B cell (primary cell): ENCODE results near the gene ZNF335. TPM values are rescaled to one million over a fixed set of nuclear protein-coding genes. Genes with fewer than 3 reads are reported as not detected.
"Not testable (repeated sequence)": the region's sequence is repeated elsewhere in the genome, so short reads cannot be mapped to it uniquely, and the experiment has no call there.

Experiments used
- ATAC-seq: fragments of 200-7000 bp; cut with Tn5 transposase; one replicate; pipeline ENCODE4 v1.10.0; 2021; ENCODE audit warnings: low read depth, mild to moderate bottlenecking, moderate number of reproducible peaks, moderate library complexity
- CTCF ChIA-PET: fragments of 350-600 bp; sonication (Branson Sonifier 250); formaldehyde crosslinking; loops from one replicate; lab custom pipeline; 2021; ENCODE audit warnings: antibody characterized with exemption, inconsistent platforms; lab: Charles Lee
- POLR2A ChIA-PET: fragments of 350-600 bp; sonication (Branson Sonifier 250); formaldehyde crosslinking; loops from one replicate; lab custom pipeline; 2021; ENCODE audit warnings: antibody characterized with exemption; lab: Charles Lee
- DNase-seq: peaks from one replicate; pipeline ENCODE4 v3.0.0; 2013
- H2AFZ ChIP-seq: 2 replicates; pipeline ENCODE4 v1.6.1; 2012; ENCODE audit warnings: mild to moderate bottlenecking, low read depth, low read length; ENCODE audit not compliant: insufficient read depth, poor library complexity, severe bottlenecking
- H3K27ac ChIP-seq, 2 donors: 1 replicate in 1 of 2; 2 replicates in 1 of 2; pipeline ENCODE4 v1.5.1; 2012 to 2013; ENCODE audit warnings: low read length in 2 of 2, mild to moderate bottlenecking in 2 of 2, moderate library complexity in 1 of 2
- H3K27me3 ChIP-seq, 4 experiments: fragments of 200-600 bp in 1 of 4; sonication (generic) in 1 of 4; replicated peaks in 1 of 4; 1 replicate in 2 of 4; 2 replicates in 2 of 4; pipeline versions ENCODE4 v1.6.1 to v1.7.0; 2013 to 2016; ENCODE audit warnings: low read length in 3 of 4, mild to moderate bottlenecking in 2 of 4, mixed read lengths in 1 of 4, moderate library complexity in 1 of 4; ENCODE audit not compliant: insufficient read depth in 4 of 4, control insufficient read depth in 3 of 4; ENCODE audit errors: control extremely low read depth in 1 of 4
- H3K36me3 ChIP-seq, 2 experiments: replicated peaks in 1 of 2; 1 replicate in 1 of 2; 2 replicates in 1 of 2; pipeline versions ENCODE4 v1.6.1 to v1.7.1; 2013; ENCODE audit warnings: low read length in 1 of 2; ENCODE audit not compliant: insufficient read depth in 2 of 2, control insufficient read depth in 1 of 2; ENCODE audit errors: control extremely low read depth in 1 of 2, extremely low read depth in 1 of 2
- H3K4me1 ChIP-seq, 2 donors: fragments of 200-600 bp in 1 of 2; sonication (generic) in 1 of 2; 1 replicate in 1 of 2; 2 replicates in 1 of 2; pipeline versions ENCODE4 v1.5.1 to v1.6.1; 2013 to 2017; ENCODE audit warnings: low read length in 2 of 2; ENCODE audit not compliant: control insufficient read depth in 2 of 2, insufficient read depth in 2 of 2
- H3K4me2 ChIP-seq: replicated peaks from 2 replicates; pipeline ENCODE3; 2012; ENCODE audit warnings: mild to moderate bottlenecking, low read depth, low read length; ENCODE audit not compliant: poor library complexity, severe bottlenecking
- H3K4me3 ChIP-seq, 5 experiments: fragments of 200-600 bp in 1 of 5; sonication (generic) in 1 of 5; 1 replicate in 3 of 5; 2 replicates in 2 of 5; pipeline versions ENCODE4 v1.5.1 to v1.7.0; 2011 to 2016; ENCODE audit warnings: low read length in 4 of 5, mild to moderate bottlenecking in 4 of 5, low read depth in 2 of 5, control low read depth in 1 of 5, moderate library complexity in 1 of 5; ENCODE audit not compliant: insufficient read depth in 1 of 5; ENCODE audit errors: control extremely low read depth in 1 of 5, extremely low read depth in 1 of 5
- H3K79me2 ChIP-seq: fragments of 200-600 bp; sonication (generic); one replicate; pipeline ENCODE4 v1.6.0; 2016; ENCODE audit warnings: low read length; ENCODE audit not compliant: control insufficient read depth, insufficient read depth
- H3K9ac ChIP-seq: fragments of 200-600 bp; sonication (generic); 2 replicates; pipeline ENCODE4 v1.6.1; 2017; ENCODE audit warnings: mild to moderate bottlenecking, low read length, moderate library complexity
- H3K9me3 ChIP-seq, 3 donors: one replicate each; pipeline versions ENCODE4 v1.6.1 to v1.7.1; 2013; ENCODE audit warnings: low read length in 2 of 3; ENCODE audit not compliant: control insufficient read depth in 2 of 3, insufficient read depth in 1 of 3; ENCODE audit errors: control extremely low read depth in 1 of 3
- H4K20me1 ChIP-seq: 2 replicates; pipeline ENCODE4 v1.6.0; 2012; ENCODE audit warnings: mild to moderate bottlenecking, low read length; ENCODE audit not compliant: insufficient read depth, control insufficient read depth, poor library complexity, severe bottlenecking
- H3K27ac Mint-ChIP-seq: one replicate; pipeline ENCODE4 v1.8.0; 2021; ENCODE audit warnings: mixed read lengths
- H3K27me3 Mint-ChIP-seq: one replicate; pipeline ENCODE4 v1.8.0; 2021; ENCODE audit warnings: mixed read lengths
- H3K4me1 Mint-ChIP-seq: one replicate; pipeline ENCODE4 v1.8.0; 2021; ENCODE audit warnings: mixed read lengths
- H3K4me3 Mint-ChIP-seq: one replicate; pipeline ENCODE4 v1.8.0; 2021; ENCODE audit warnings: mixed read lengths
- H3K9me3 Mint-ChIP-seq: one replicate; pipeline ENCODE4 v1.8.0; 2022; ENCODE audit warnings: mixed read lengths; ENCODE audit not compliant: insufficient read depth
- EZH2 ChIP-seq: IDR thresholded peaks from 2 replicates; pipeline ENCODE4 v1.6.1; 2012; ENCODE audit warnings: borderline replicate concordance, low read depth, mild to moderate bottlenecking, moderate library complexity, low read length; ENCODE audit not compliant: insufficient read depth, poor library complexity, severe bottlenecking
- WGBS: methylation state at CpG from one replicate; pipeline ENCODE4 v1.1.5; 2013; ENCODE audit warnings: missing lambda C conversion rate; ENCODE audit not compliant: insufficient coverage; 5-methylcytosine and 5-hydroxymethylcytosine counted together
- intact Hi-C: fragments of 100-400 bp; cut with micrococcal nuclease; formaldehyde crosslinking; loops from one replicate; pipeline ENCODE4 v1.10.0; 2022
- polyA plus RNA-seq: library from polyadenylated mRNA; depleted of rRNA; stranded (reverse); fragments of >200 nt; gene quantifications from 2 replicates; pipeline ENCODE4 v1.2.3, GENCODE V29; 2012
- total RNA-seq, 2 donors: library from RNA; stranded (reverse); fragments of 120-200 nt in 1 of 2; gene quantifications; 1 replicate in 1 of 2; 2 replicates in 1 of 2; pipeline versions ENCODE4 v1.2.3 to v1.2.4, GENCODE V29; 2013 to 2022
- TF ChIP-seq, protein P1 (sequence below): fragments of 200-600 bp; IDR thresholded peaks from one replicate; pipeline ENCODE4 v1.8.0; 2022; ENCODE audit warnings: antibody characterized with exemption, mild to moderate bottlenecking

The ZNF335 gene
- total and polyA plus RNA-seq, 2 donors (not counting 1 experiment from before 2014, with no cell fraction given) = 62.3 to 62.7 TPM

DNA sequence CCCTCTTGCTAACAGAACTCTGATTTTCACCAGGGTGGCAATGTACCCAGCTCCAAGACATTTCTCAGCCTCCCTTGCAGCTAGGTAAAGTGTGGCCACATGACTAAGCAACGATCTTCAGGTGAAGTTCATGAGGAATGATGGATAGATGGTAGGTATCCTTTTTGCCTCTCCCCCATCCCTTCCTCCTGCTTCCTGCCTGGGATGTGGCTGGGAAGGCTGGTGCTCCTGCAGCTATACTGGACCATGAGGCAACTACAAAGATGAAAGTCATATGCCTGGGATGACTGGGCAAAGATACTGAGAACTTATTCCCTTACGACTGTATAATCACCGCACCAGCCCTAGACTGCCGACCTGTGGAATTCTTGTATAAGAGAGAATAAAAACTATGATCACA, 13.4 kb downstream of the ZNF335 start:
- Mint-ChIP-seq H3K9me3 (no peaks in the 10 kb centered on the region), H3K4me3 (no peak overlapping the region), H3K4me1 (peaks cover 2% of the 10 kb centered on the region), H3K27ac (no peak overlapping the region), H3K27me3 (no peaks in the 10 kb centered on the region)
- DNase-seq (no peak), ATAC-seq (no peak)
- TF ChIP-seq, protein P1, sequence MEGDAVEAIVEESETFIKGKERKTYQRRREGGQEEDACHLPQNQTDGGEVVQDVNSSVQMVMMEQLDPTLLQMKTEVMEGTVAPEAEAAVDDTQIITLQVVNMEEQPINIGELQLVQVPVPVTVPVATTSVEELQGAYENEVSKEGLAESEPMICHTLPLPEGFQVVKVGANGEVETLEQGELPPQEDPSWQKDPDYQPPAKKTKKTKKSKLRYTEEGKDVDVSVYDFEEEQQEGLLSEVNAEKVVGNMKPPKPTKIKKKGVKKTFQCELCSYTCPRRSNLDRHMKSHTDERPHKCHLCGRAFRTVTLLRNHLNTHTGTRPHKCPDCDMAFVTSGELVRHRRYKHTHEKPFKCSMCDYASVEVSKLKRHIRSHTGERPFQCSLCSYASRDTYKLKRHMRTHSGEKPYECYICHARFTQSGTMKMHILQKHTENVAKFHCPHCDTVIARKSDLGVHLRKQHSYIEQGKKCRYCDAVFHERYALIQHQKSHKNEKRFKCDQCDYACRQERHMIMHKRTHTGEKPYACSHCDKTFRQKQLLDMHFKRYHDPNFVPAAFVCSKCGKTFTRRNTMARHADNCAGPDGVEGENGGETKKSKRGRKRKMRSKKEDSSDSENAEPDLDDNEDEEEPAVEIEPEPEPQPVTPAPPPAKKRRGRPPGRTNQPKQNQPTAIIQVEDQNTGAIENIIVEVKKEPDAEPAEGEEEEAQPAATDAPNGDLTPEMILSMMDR = no peak
- TF ChIP-seq EZH2 = no peak
- Histone ChIP-seq H3K27me3 (no peaks in the 10 kb centered on the region), H3K4me3 (no peak overlapping the region), H3K36me3 (peaks cover 0 to 69% of the 10 kb centered on the region in 2 experiments), H3K79me2 (no peaks in the 10 kb centered on the region), H3K9ac (no peak overlapping the region), H3K9me3 (peaks cover 0 to 11% (median 0%) of the 10 kb centered on the region in 3 donors), H3K4me2 (no peak overlapping the region), H4K20me1 (peaks cover 4% of the 10 kb centered on the region), H2AFZ (no peak overlapping the region), H3K27ac (no peak overlapping the region), H3K4me1 (peaks cover 0 to 7% of the 10 kb centered on the region in 2 donors)
- ChIA-PET POLR2A (no interaction called here), CTCF (interaction anchor here (3.1 kb wide), 1 partner anchor 11 kb away, joined by 16 read pairs; no protein-coding TSS in a partner anchor)
- intact Hi-C loops = no loop called here
- 95% methylated on average over 4 of the region's 4 CpGs for WGBS

DNA sequence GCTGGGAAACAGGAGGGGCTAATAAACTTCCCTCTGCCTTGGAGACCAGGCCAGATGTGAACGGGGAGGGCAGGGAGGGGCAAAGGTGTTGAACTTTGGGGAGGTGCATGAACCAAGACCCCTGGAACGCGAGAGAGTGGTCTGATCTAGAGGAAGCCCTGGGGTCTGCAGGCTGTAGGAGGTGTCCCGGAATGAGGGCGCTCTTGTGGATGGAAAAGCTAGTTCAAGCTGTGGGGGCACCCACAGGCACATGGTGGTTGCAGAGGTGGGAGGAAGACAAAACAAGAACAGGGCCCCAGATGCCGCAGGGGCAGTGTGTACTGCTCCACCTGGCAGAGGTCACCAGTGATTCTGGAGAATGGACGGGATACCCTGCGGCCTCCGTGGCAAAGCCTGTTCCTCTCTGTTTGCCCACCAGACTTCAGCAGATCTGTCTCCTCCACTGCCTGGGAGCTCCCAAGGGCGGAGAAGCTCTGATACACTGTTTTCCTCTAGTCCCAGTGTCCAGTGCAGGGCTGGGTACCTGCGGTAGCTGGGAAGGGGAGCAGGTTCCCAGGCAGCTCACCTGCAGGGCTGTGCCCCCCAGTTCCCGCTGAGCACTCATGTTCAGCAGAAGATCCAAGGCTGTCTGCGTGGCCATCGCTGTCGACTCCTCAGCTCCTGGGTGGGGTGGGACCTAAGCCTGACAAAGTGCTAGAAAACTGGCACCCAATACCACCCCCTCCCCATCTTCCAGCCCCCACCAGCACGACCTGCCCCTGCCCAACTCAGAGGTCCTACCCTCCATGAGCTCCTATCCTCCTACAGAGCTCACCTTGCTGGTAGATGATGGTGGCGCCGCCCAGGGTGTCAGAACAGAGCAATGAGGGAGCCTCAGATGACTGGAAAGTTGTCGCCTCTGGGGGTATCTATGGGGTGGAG, 14.7 kb downstream of the ZNF335 start:
- Histone ChIP-seq H3K4me2 (no peak overlapping the region), H3K27me3 (no peaks in the 10 kb centered on the region), H3K79me2 (no peaks in the 10 kb centered on the region), H4K20me1 (peaks cover 3% of the 10 kb centered on the region), H3K4me3 (no peak overlapping the region), H3K9me3 (peaks cover 0 to 11% (median 0%) of the 10 kb centered on the region in 3 donors), H2AFZ (no peak overlapping the region), H3K4me1 (no peaks in the 10 kb centered on the region), H3K9ac (no peak overlapping the region), H3K27ac (no peak overlapping the region), H3K36me3 (peaks cover 0 to 70% of the 10 kb centered on the region in 2 experiments)
- Mint-ChIP-seq H3K27me3 (no peaks in the 10 kb centered on the region), H3K4me1 (no peaks in the 10 kb centered on the region), H3K27ac (no peak overlapping the region), H3K4me3 (no peak overlapping the region), H3K9me3 (no peaks in the 10 kb centered on the region)
- intact Hi-C loops = no loop called here
- WGBS = 93% methylated on average over 16 of the region's 19 CpGs
- ChIA-PET CTCF (interaction anchor here (0.7 to 3.1 kb wide), 2 partner anchors 12 to 28 kb away, joined by 4 to 16 read pairs; no protein-coding TSS in a partner anchor), POLR2A (no interaction called here)
- TF ChIP-seq, protein P1 = no peak
- no peak for TF ChIP-seq EZH2
- ATAC-seq = no peak
- no peak for DNase-seq

DNA sequence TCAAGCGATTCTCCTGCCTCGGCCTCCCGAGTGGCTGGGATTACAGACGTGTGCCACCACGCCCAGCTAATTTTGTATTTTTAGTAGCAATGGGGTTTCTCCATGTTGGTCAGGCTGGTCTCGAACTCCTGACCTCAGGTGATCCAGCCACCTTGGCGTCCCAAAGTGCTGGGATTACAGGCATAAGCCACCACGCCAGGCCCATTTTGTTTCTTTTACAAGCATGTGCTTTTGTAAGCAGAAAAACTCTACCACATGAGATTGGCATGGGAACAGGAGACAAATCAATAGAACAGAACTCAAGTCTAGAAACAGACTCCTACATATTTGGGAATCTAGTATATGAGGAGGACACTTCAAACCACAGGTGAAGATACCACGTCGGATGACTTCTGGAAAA, 15.7 kb downstream of the ZNF335 start:
- H2AFZ ChIP-seq, H3K4me2 ChIP-seq, H4K20me1 ChIP-seq, intact Hi-C loops, H3K27me3 Mint-ChIP-seq, ATAC-seq, CTCF ChIA-PET, H3K27ac ChIP-seq, H3K9me3 Mint-ChIP-seq, POLR2A ChIA-PET, H3K27ac Mint-ChIP-seq, H3K79me2 ChIP-seq, H3K4me3 ChIP-seq, H3K4me3 Mint-ChIP-seq, H3K27me3 ChIP-seq, H3K9ac ChIP-seq, DNase-seq, H3K4me1 Mint-ChIP-seq, H3K4me1 ChIP-seq: not testable (repeated sequence)
- Histone ChIP-seq H3K36me3 (peaks cover 0 to 72% of the 10 kb centered on the region in 2 experiments), H3K9me3 (peaks cover 0 to 11% (median 0%) of the 10 kb centered on the region in 3 donors)
- 94% methylated on average over 7 of the region's 10 CpGs for WGBS
